WTC11 (cell line): ENCODE data around the gene MPC1. TPM values are rescaled to one million over a fixed set of nuclear protein-coding genes. Genes with fewer than 3 reads are reported as not detected.

Experiments
- ATAC-seq: fragments of 200-7000 bp; cut with Tn5 transposase; 2 replicates; pipeline ENCODE4 v1.10.0; 2021; ENCODE audit warnings: mild to moderate bottlenecking, moderate library complexity
- CTCF ChIA-PET: fragments of 300-600 bp; sonication (Branson Sonifier 250); formaldehyde crosslinking; loops from one replicate; lab custom pipeline; 2021; ENCODE audit warnings: antibody characterized with exemption; lab: Charles Lee
- POLR2A ChIA-PET: fragments of 350-600 bp; sonication (Branson Sonifier 250); formaldehyde crosslinking; loops from one replicate; lab custom pipeline; 2021; ENCODE audit warnings: antibody characterized with exemption; lab: Charles Lee
- DNase-seq: peaks from one replicate; pipeline ENCODE4 v3.0.0; 2021; ENCODE audit warnings: low spot score
- H3K27ac Mint-ChIP-seq: 2 replicates; pipeline ENCODE4 v1.8.0; 2021; ENCODE audit warnings: mixed read lengths
- H3K27me3 Mint-ChIP-seq: 2 replicates; pipeline ENCODE4 v1.8.0; 2021; ENCODE audit warnings: low read depth, mild to moderate bottlenecking, moderate library complexity, mixed read lengths
- H3K36me3 Mint-ChIP-seq: 2 replicates; pipeline ENCODE4 v1.8.0; 2021; ENCODE audit warnings: mixed read lengths
- H3K4me1 Mint-ChIP-seq: 2 replicates; pipeline ENCODE4 v1.8.0; 2022; ENCODE audit warnings: mixed read lengths
- H3K4me3 Mint-ChIP-seq: 2 replicates; pipeline ENCODE4 v1.8.0; 2021; ENCODE audit warnings: mild to moderate bottlenecking, moderate library complexity, mixed read lengths
- H3K9me3 Mint-ChIP-seq: 2 replicates; pipeline ENCODE4 v1.8.0; 2021; ENCODE audit warnings: mixed read lengths
- AFF4 ChIP-seq: sonication (generic); formaldehyde crosslinking; IDR thresholded peaks from 2 replicates; pipeline ENCODE4 v1.8.1; 2023; ENCODE audit warnings: mild to moderate bottlenecking, missing genetic modification reagents, borderline replicate concordance
- CREB1 ChIP-seq: sonication (generic); formaldehyde crosslinking; IDR thresholded peaks from 2 replicates; pipeline ENCODE4 v1.8.0; 2023; ENCODE audit warnings: mild to moderate bottlenecking, missing genetic modification reagents
- ERG ChIP-seq: fragments of 250-450 bp; sonication (Bioruptor Pico); IDR thresholded peaks from 2 replicates; pipeline ENCODE4 v1.8.0; 2021; ENCODE audit warnings: mild to moderate bottlenecking
- ETV6 ChIP-seq: sonication (generic); formaldehyde crosslinking; IDR thresholded peaks from 2 replicates; pipeline ENCODE4 v1.8.1; 2022; ENCODE audit warnings: mild to moderate bottlenecking, missing genetic modification reagents
- PRRX2 ChIP-seq: fragments of 250-450 bp; sonication (Bioruptor Pico); IDR thresholded peaks from 2 replicates; pipeline ENCODE4 v1.8.0; 2021; ENCODE audit warnings: mild to moderate bottlenecking
- SMAD4 ChIP-seq: sonication (generic); formaldehyde crosslinking; IDR thresholded peaks from 2 replicates; pipeline ENCODE4 v1.8.0; 2022; ENCODE audit warnings: mild to moderate bottlenecking, missing genetic modification reagents
- TP53 ChIP-seq: sonication (generic); formaldehyde crosslinking; IDR thresholded peaks from 2 replicates; pipeline ENCODE4 v1.8.1; 2023; ENCODE audit warnings: mild to moderate bottlenecking, missing genetic modification reagents
- USF2 ChIP-seq: sonication (generic); formaldehyde crosslinking; IDR thresholded peaks from 2 replicates; pipeline ENCODE4 v1.8.1; 2023; ENCODE audit warnings: mild to moderate bottlenecking, missing genetic modification reagents, moderate library complexity
- ZNF121 ChIP-seq: sonication (generic); formaldehyde crosslinking; IDR thresholded peaks from 2 replicates; pipeline ENCODE4 v1.8.0; 2023; ENCODE audit warnings: missing genetic modification reagents
- ZNF416 ChIP-seq: fragments of 250-450 bp; sonication (Bioruptor Pico); IDR thresholded peaks from 2 replicates; pipeline ENCODE4 v1.9.0; 2021; ENCODE audit warnings: mild to moderate bottlenecking, inconsistent platforms
- total RNA-seq: library from RNA; stranded (reverse); gene quantifications from 3 replicates; pipeline ENCODE4 v1.2.3, GENCODE V29; 2021
- TF ChIP-seq, protein P1 (sequence below): sonication (generic); formaldehyde crosslinking; IDR thresholded peaks from 2 replicates; pipeline ENCODE4 v1.8.0; 2022; ENCODE audit warnings: mild to moderate bottlenecking, missing genetic modification reagents
- TF ChIP-seq, protein P2 (sequence below): sonication (generic); formaldehyde crosslinking; IDR thresholded peaks from 2 replicates; pipeline ENCODE4 v1.8.0; 2023; ENCODE audit warnings: missing genetic modification reagents, mild to moderate bottlenecking, borderline replicate concordance
- TF ChIP-seq, protein P3 (sequence below): sonication (generic); formaldehyde crosslinking; IDR thresholded peaks from 2 replicates; pipeline ENCODE4 v1.8.1; 2022; ENCODE audit warnings: mild to moderate bottlenecking, moderate library complexity, missing genetic modification reagents

Gene MPC1
- total RNA-seq, 1 experiment from 2014 or later: 10.7 TPM

DNA sequence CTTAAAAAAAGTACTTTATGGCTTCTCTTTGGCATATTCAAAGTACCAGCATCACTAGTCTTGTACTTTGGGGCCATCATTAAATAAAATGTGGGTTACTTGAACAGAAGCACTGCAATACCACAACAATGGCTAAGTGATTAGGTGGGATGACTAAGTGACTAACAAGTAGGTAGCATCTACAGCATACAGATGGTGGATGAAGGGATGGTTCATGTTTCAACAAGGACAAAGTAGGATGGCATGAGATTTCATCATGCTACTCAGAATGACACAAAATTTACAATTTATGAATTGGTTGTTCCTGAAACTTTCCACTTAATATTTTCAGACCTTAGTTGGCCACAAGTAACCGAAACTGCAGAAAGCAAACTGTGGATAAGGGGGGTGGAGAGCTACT, 7.7 kb downstream of the MPC1 start:
- no peaks in the 10 kb centered on the region for H3K9me3 Mint-ChIP-seq
- ATAC-seq: peak; percentile 38; the same call in 1 of the 2 replicates
- 0 out of 2 replicates have a peak overlapping the region, but pooled peaks have one; percentile 12 for H3K27ac Mint-ChIP-seq
- H3K4me3 Mint-ChIP-seq: no peak overlapping the region
- H3K4me1 Mint-ChIP-seq: peaks cover 18% of the 10 kb centered on the region
- H3K36me3 Mint-ChIP-seq: no peaks in the 10 kb centered on the region
- CTCF ChIA-PET: interaction anchor here (0.6 to 0.7 kb wide), 3 partner anchors 95 to 337 kb away, joined by 3 to 4 read pairs (median 4); no protein-coding TSS in a partner anchor
- no peak for TF ChIP-seq TP53 (CRISPR knock-in tag)
- TF ChIP-seq, protein P1, sequence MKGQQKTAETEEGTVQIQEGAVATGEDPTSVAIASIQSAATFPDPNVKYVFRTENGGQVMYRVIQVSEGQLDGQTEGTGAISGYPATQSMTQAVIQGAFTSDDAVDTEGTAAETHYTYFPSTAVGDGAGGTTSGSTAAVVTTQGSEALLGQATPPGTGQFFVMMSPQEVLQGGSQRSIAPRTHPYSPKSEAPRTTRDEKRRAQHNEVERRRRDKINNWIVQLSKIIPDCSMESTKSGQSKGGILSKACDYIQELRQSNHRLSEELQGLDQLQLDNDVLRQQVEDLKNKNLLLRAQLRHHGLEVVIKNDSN: no peak
- TF ChIP-seq ZNF416 (CRISPR knock-in tag): no peak
- TF ChIP-seq ERG (CRISPR knock-in tag): no peak
- no peak for TF ChIP-seq CREB1 (CRISPR knock-in tag)
- TF ChIP-seq PRRX2 (CRISPR knock-in tag): no peak
- TF ChIP-seq SMAD4 (CRISPR knock-in tag): no peak
- TF ChIP-seq ETV6 (CRISPR knock-in tag): no peak
- TF ChIP-seq, protein P2, sequence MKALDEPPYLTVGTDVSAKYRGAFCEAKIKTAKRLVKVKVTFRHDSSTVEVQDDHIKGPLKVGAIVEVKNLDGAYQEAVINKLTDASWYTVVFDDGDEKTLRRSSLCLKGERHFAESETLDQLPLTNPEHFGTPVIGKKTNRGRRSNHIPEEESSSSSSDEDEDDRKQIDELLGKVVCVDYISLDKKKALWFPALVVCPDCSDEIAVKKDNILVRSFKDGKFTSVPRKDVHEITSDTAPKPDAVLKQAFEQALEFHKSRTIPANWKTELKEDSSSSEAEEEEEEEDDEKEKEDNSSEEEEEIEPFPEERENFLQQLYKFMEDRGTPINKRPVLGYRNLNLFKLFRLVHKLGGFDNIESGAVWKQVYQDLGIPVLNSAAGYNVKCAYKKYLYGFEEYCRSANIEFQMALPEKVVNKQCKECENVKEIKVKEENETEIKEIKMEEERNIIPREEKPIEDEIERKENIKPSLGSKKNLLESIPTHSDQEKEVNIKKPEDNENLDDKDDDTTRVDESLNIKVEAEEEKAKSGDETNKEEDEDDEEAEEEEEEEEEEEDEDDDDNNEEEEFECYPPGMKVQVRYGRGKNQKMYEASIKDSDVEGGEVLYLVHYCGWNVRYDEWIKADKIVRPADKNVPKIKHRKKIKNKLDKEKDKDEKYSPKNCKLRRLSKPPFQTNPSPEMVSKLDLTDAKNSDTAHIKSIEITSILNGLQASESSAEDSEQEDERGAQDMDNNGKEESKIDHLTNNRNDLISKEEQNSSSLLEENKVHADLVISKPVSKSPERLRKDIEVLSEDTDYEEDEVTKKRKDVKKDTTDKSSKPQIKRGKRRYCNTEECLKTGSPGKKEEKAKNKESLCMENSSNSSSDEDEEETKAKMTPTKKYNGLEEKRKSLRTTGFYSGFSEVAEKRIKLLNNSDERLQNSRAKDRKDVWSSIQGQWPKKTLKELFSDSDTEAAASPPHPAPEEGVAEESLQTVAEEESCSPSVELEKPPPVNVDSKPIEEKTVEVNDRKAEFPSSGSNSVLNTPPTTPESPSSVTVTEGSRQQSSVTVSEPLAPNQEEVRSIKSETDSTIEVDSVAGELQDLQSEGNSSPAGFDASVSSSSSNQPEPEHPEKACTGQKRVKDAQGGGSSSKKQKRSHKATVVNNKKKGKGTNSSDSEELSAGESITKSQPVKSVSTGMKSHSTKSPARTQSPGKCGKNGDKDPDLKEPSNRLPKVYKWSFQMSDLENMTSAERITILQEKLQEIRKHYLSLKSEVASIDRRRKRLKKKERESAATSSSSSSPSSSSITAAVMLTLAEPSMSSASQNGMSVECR (CRISPR knock-in tag): no peak
- no peak for DNase-seq
- POLR2A ChIA-PET: interaction anchor here (0.7 kb wide), 1 partner anchor 9 kb away, joined by 3 read pairs; no protein-coding TSS in a partner anchor
- H3K27me3 Mint-ChIP-seq: no peaks in the 10 kb centered on the region

GRCh38 chr6:166370489-166370888, 12.3 kb downstream of the MPC1 start:
- CTCF ChIA-PET: no interaction called here
- DNase-seq (no peak), ATAC-seq (no peak)
- Mint-ChIP-seq H3K4me3 (no peak overlapping the region), H3K27ac (no peak overlapping the region), H3K9me3 (no peaks in the 10 kb centered on the region), H3K27me3 (no peaks in the 10 kb centered on the region), H3K4me1 (peaks cover 50% of the 10 kb centered on the region), H3K36me3 (no peaks in the 10 kb centered on the region)
- POLR2A ChIA-PET: no interaction called here
- TF ChIP-seq AFF4 (no peak), ZNF121 (peak; percentile 55; the same call in 1 of the 2 replicates)

- Mint-ChIP-seq H3K4me3 (no peak overlapping the region), H3K36me3 (no peaks in the 10 kb centered on the region), H3K9me3 (no peaks in the 10 kb centered on the region), H3K27me3 (no peaks in the 10 kb centered on the region), H3K4me1 (peaks cover 51% of the 10 kb centered on the region), H3K27ac (0 out of 2 replicates have a peak overlapping the region, but pooled peaks have one; percentile 25)
- CTCF ChIA-PET: no interaction called here
- no peak for ATAC-seq
- DNase-seq: no peak
- POLR2A ChIA-PET: no interaction called here
- TF ChIP-seq AFF4 (no peak), ERG (CRISPR knock-in tag) (no peak), USF2 (CRISPR knock-in tag) (no peak), ETV6 (CRISPR knock-in tag) (no peak)
- TF ChIP-seq, protein P3, sequence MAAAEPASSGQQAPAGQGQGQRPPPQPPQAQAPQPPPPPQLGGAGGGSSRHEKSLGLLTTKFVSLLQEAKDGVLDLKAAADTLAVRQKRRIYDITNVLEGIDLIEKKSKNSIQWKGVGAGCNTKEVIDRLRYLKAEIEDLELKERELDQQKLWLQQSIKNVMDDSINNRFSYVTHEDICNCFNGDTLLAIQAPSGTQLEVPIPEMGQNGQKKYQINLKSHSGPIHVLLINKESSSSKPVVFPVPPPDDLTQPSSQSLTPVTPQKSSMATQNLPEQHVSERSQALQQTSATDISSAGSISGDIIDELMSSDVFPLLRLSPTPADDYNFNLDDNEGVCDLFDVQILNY (CRISPR knock-in tag): no peak
Observed at GRCh38 chr6:166369782-166370181, 13.0 kb downstream of the MPC1 start.
